Cardiac muscle cell (in vitro differentiated cells and primary cell): ENCODE data around the gene FAM83E. TPM values are rescaled to one million over a fixed set of nuclear protein-coding genes. Genes with fewer than 3 reads are reported as not detected.
A peak's percentile ranks its signal among the peaks of the same experiment; 100 is the strongest.

ENCODE experiments used
- DNase-seq, 2 donors: peaks; one replicate each; pipeline versions ENCODE4 v3.0.0 to v3.0.0-alpha.2; 2010 to 2017; ENCODE audit warnings: low read depth in 1 of 2, low spot score in 1 of 2
- H3K27ac ChIP-seq: fragments of 200-600 bp; sonication (generic); 2 replicates; pipeline ENCODE4 v1.5.1; 2016
- H3K27me3 ChIP-seq: fragments of 200-600 bp; sonication (generic); 2 replicates; pipeline ENCODE4 v1.6.0; 2016; ENCODE audit warnings: control low read depth
- H3K36me3 ChIP-seq: fragments of 200-600 bp; sonication (generic); 2 replicates; pipeline ENCODE4 v1.5.1; 2016; ENCODE audit warnings: control low read depth
- H3K4me1 ChIP-seq: fragments of 200-600 bp; sonication (generic); 2 replicates; pipeline ENCODE4 v1.8.1; 2017; ENCODE audit warnings: low read depth, mild to moderate bottlenecking, mixed run types
- H3K4me3 ChIP-seq: fragments of 200-600 bp; sonication (generic); 2 replicates; pipeline ENCODE4 v1.5.1; 2016; ENCODE audit warnings: mild to moderate bottlenecking
- H3K9me3 ChIP-seq: fragments of 200-600 bp; sonication (generic); 2 replicates; pipeline ENCODE4 v1.5.1; 2017; ENCODE audit warnings: low read depth, mild to moderate bottlenecking, control low read depth
- CTCF ChIP-seq: IDR thresholded peaks from 2 replicates; pipeline ENCODE4 v1.5.1; 2012; ENCODE audit warnings: low read depth, mild to moderate bottlenecking, low read length
- polyA plus RNA-seq: library from polyadenylated mRNA; unstranded; fragments of >200 nt; fragmentation: Nextera tagmentation; extraction: Ambion mirVana; gene quantifications from 2 replicates; pipeline ENCODE4 v1.2.1, GENCODE V29; 2016
- total RNA-seq: library from RNA; depleted of rRNA; stranded (reverse); fragments of >200 nt; gene quantifications from 2 replicates; pipeline ENCODE4 v1.2.3, GENCODE V29; 2016

The FAM83E gene
- total and polyA plus RNA-seq, 2 experiments from 2014 or later = 0.60 TPM; not detected in 1

- peaks cover 16% of the 10 kb centered on the region for H3K4me1 ChIP-seq
- DNase-seq = peak in 1 of 2 donors; percentile 36
- no peaks in the 10 kb centered on the region for H3K9me3 ChIP-seq
- no peak for TF ChIP-seq CTCF
- peak overlapping the region; percentile 61 for H3K27ac ChIP-seq
- H3K4me3 ChIP-seq = peak overlapping the region; percentile 88
- H3K27me3 ChIP-seq = no peaks in the 10 kb centered on the region
- H3K36me3 ChIP-seq = no peaks in the 10 kb centered on the region
These were observed 21.3 kb upstream of the FAM83E start for GRCh38 chr19:48635966-48636858.

- peak; percentile 52 to 82 for DNase-seq
- H3K4me3 ChIP-seq = peak overlapping the region; percentile 88
- no peaks in the 10 kb centered on the region for H3K36me3 ChIP-seq
- H3K9me3 ChIP-seq = no peaks in the 10 kb centered on the region
- peaks cover 16% of the 10 kb centered on the region for H3K4me1 ChIP-seq
- peak overlapping the region; percentile 46 for H3K27ac ChIP-seq
- H3K27me3 ChIP-seq = no peaks in the 10 kb centered on the region
- no peak for TF ChIP-seq CTCF
These were observed 20.5 kb upstream of the FAM83E start for GRCh38 chr19:48635263-48635965.

GRCh38 chr19:48634424-48635262 lies 19.8 kb upstream of the FAM83E start:
- Histone ChIP-seq H3K27me3 (no peaks in the 10 kb centered on the region), H3K27ac (peak overlapping the region; percentile 46), H3K4me1 (peaks cover 16% of the 10 kb centered on the region), H3K4me3 (peak overlapping the region; percentile 5), H3K36me3 (no peaks in the 10 kb centered on the region), H3K9me3 (no peaks in the 10 kb centered on the region)
- no peak for TF ChIP-seq CTCF
- peak; percentile 98 to 99 for DNase-seq

- Histone ChIP-seq H3K27me3 (no peaks in the 10 kb centered on the region), H3K4me1 (peaks cover 16% of the 10 kb centered on the region), H3K36me3 (no peaks in the 10 kb centered on the region), H3K27ac (no peak overlapping the region), H3K9me3 (no peaks in the 10 kb centered on the region), H3K4me3 (no peak overlapping the region)
- DNase-seq = no peak
- no peak for TF ChIP-seq CTCF
These were observed 19.1 kb upstream of the FAM83E start for GRCh38 chr19:48634036-48634342.
